ENCODE measurements around the gene INTS4.
"Not testable (repeated sequence)": the region's sequence is repeated elsewhere in the genome, so short reads cannot be mapped to it uniquely, and the experiment has no call there.

DNA sequence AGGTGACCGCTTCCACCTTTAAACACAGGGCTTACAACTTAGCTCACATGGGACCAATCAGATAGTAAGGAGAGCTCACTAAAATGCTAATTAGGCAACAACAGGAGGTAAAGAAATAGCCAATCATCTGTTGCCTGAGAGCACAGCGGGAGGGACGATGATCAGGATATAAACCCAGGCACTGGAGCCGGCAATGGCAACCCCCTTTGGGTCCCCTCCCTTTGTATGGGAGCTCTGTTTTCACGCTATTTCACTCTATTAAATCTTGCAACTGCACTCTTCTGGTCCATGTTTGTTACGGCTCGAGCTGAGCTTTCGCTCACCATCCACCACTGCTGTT, 46.9 kb upstream of the INTS4 start:
- TF ChIP-seq, protein P1, sequence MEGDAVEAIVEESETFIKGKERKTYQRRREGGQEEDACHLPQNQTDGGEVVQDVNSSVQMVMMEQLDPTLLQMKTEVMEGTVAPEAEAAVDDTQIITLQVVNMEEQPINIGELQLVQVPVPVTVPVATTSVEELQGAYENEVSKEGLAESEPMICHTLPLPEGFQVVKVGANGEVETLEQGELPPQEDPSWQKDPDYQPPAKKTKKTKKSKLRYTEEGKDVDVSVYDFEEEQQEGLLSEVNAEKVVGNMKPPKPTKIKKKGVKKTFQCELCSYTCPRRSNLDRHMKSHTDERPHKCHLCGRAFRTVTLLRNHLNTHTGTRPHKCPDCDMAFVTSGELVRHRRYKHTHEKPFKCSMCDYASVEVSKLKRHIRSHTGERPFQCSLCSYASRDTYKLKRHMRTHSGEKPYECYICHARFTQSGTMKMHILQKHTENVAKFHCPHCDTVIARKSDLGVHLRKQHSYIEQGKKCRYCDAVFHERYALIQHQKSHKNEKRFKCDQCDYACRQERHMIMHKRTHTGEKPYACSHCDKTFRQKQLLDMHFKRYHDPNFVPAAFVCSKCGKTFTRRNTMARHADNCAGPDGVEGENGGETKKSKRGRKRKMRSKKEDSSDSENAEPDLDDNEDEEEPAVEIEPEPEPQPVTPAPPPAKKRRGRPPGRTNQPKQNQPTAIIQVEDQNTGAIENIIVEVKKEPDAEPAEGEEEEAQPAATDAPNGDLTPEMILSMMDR (IDR thresholded peaks at IDR 0.05), result not testable (repeated sequence)
- not testable (repeated sequence) for TF ChIP-seq POLR2A (IDR thresholded peaks at IDR 0.05)

Data from thyroid gland (tissue), 4 donors.